K562 (cell line): ENCODE data around the gene KLF1. TPM values are rescaled to one million over a fixed set of nuclear protein-coding genes. Genes with fewer than 3 reads are reported as not detected.

ENCODE experiments used
- ATAC-seq: fragments of 200-7000 bp; cut with Tn5 transposase; 3 replicates; pipeline ENCODE4 v1.9.1; 2020; ENCODE audit warnings: moderate library complexity
- BruUV-seq: library from RNA; stranded (reverse); fragments of 400-500 nt; replicated peaks from 2 replicates; lab custom pipeline; 2021; lab: Mats Ljungman, UMichigan
- CTCF ChIA-PET: fragments of 300-600 bp; formaldehyde crosslinking; extraction: SDS; loops from one replicate; lab custom pipeline; 2021; ENCODE audit warnings: low intra/inter-chr PET ratio; lab: Yijun Ruan, JAX
- POLR2A ChIA-PET: fragments of 300-600, 350-650 bp; sonication (Branson Sonifier 250); formaldehyde crosslinking; extraction: SDS; loops from one replicate; lab custom pipeline; 2021; ENCODE audit warnings: antibody characterized with exemption, inconsistent platforms; lab: Yijun Ruan, JAX
- DNase-seq, 4 experiments: peaks; one replicate each; pipeline versions ENCODE4 v3.0.0 to v3.0.0-alpha.2; 2011 to 2018; ENCODE audit warnings: low spot score in 3 of 4, mixed read lengths in 3 of 4; ENCODE audit errors: extremely low read depth in 1 of 4
- FAIRE-seq: peaks from 2 replicates; lab custom pipeline; 2011; peaks lifted over from hg19 to GRCh38; lab: Jason Lieb, UNC
- H2AFZ ChIP-seq: 2 replicates; pipeline ENCODE4 v1.6.0; 2011; ENCODE audit warnings: low read depth, low read length, control low read depth, inconsistent platforms
- H3K27ac ChIP-seq: fragments of 200-600 bp; 3 replicates; pipeline ENCODE4 v1.8.0; 2011; ENCODE audit warnings: low read depth, mild to moderate bottlenecking, control low read depth, inconsistent platforms, low read length, moderate library complexity, mixed read lengths; ENCODE audit errors: extremely low read depth
- H3K27me3 ChIP-seq, 2 experiments: fragments of 300-600 bp in 1 of 2; 2 replicates in 1 of 2; 3 replicates in 1 of 2; pipeline versions ENCODE4 v1.6.0 to v1.8.0; 2011; ENCODE audit warnings: inconsistent platforms in 2 of 2, low read length in 2 of 2, mild to moderate bottlenecking in 1 of 2, mixed read lengths in 1 of 2, moderate library complexity in 1 of 2; ENCODE audit not compliant: control insufficient read depth in 2 of 2, insufficient read depth in 2 of 2
- H3K36me3 ChIP-seq: fragments of 300-600 bp; 3 replicates; pipeline ENCODE4 v1.8.0; 2011; ENCODE audit warnings: mild to moderate bottlenecking, low read length, inconsistent platforms; ENCODE audit not compliant: control insufficient read depth, insufficient read depth
- H3K4me1 ChIP-seq, 2 experiments: fragments of 200-600 bp in 1 of 2; replicated peaks in 1 of 2; 2 replicates in 1 of 2; 3 replicates in 1 of 2; pipeline versions ENCODE4 v1.5.1 to v1.8.0; 2011; ENCODE audit warnings: inconsistent platforms in 2 of 2, low read length in 2 of 2, mild to moderate bottlenecking in 1 of 2, mixed read lengths in 1 of 2, moderate library complexity in 1 of 2; ENCODE audit not compliant: control insufficient read depth in 2 of 2, insufficient read depth in 2 of 2
- H3K4me2 ChIP-seq: 2 replicates; pipeline ENCODE4 v1.6.1; 2011; ENCODE audit warnings: low read length, control low read depth, inconsistent platforms, mixed read lengths; ENCODE audit not compliant: insufficient read depth
- H3K4me3 ChIP-seq: fragments of 200-600 bp; sonication (generic), shearing (Covaris generic); 2 replicates; pipeline ENCODE4 v1.5.1; 2016; ENCODE audit warnings: control low read depth, inconsistent platforms
- H3K79me2 ChIP-seq: fragments of 200-600 bp; 3 replicates; pipeline ENCODE4 v1.8.0; 2011; ENCODE audit warnings: low read length, inconsistent platforms; ENCODE audit not compliant: control insufficient read depth, insufficient read depth
- H3K9ac ChIP-seq, 2 experiments: 2 replicates each; pipeline versions ENCODE4 v1.6.0 to v1.6.1; 2011; ENCODE audit warnings: low read depth in 2 of 2, low read length in 2 of 2, control low read depth in 1 of 2, inconsistent platforms in 1 of 2, mild to moderate bottlenecking in 1 of 2, mixed read lengths in 1 of 2; ENCODE audit not compliant: insufficient read depth in 1 of 2
- H3K9me1 ChIP-seq: one replicate; pipeline ENCODE4 v1.6.0; 2011; ENCODE audit warnings: inconsistent platforms, mild to moderate bottlenecking, low read length, moderate library complexity; ENCODE audit not compliant: control insufficient read depth, insufficient read depth
- H3K9me3 ChIP-seq: replicated peaks from 2 replicates; pipeline ENCODE4 v1.5.1; 2011; ENCODE audit warnings: low read depth, low read length, inconsistent platforms; ENCODE audit not compliant: control insufficient read depth, insufficient read depth
- H4K20me1 ChIP-seq: replicated peaks from 2 replicates; pipeline ENCODE4 v1.6.1; 2011; ENCODE audit warnings: low read length, inconsistent platforms, mixed read lengths; ENCODE audit not compliant: control insufficient read depth, insufficient read depth
- BRD4 ChIP-seq: fragments of 200-600 bp; sonication (generic); IDR thresholded peaks from 2 replicates; pipeline ENCODE4 v1.6.1; 2017; ENCODE audit warnings: inconsistent platforms
- JUN ChIP-seq, 2 experiments: sonication (generic) in 1 of 2; formaldehyde crosslinking in 1 of 2; IDR thresholded peaks; 2 replicates each; pipeline versions ENCODE4 v1.6.1 to v1.8.0; 2012 to 2022; ENCODE audit warnings: borderline replicate concordance in 2 of 2, mild to moderate bottlenecking in 2 of 2, improper control_type of control experiment in 1 of 2, low read depth in 1 of 2, low read length in 1 of 2, missing genetic modification reagents in 1 of 2
- KAT7 ChIP-seq: sonication (generic); formaldehyde crosslinking; IDR thresholded peaks from 2 replicates; pipeline ENCODE4 v1.8.0; 2022; ENCODE audit warnings: missing genetic modification reagents, mild to moderate bottlenecking, borderline replicate concordance
- PML ChIP-seq: IDR thresholded peaks from 2 replicates; pipeline ENCODE4 v1.6.1; 2012; ENCODE audit warnings: low read length, inconsistent platforms
- SIRT6 ChIP-seq: IDR thresholded peaks from one replicate; pipeline ENCODE4 v1.6.1; 2012; ENCODE audit warnings: low read depth, mild to moderate bottlenecking, control low read depth, inconsistent platforms, low read length, moderate library complexity
- SPI1 ChIP-seq: IDR thresholded peaks from 2 replicates; pipeline ENCODE4 v1.6.1; 2011; ENCODE audit warnings: low read depth, low read length, control low read depth, borderline replicate concordance
- SUPT5H ChIP-seq: fragments of 450-650 bp; IDR thresholded peaks from 2 replicates; pipeline ENCODE4 v1.6.1; 2016
- THRAP3 ChIP-seq: fragments of 450-650 bp; IDR thresholded peaks from 2 replicates; pipeline ENCODE4 v1.6.1; 2016; ENCODE audit warnings: mild to moderate bottlenecking, inconsistent platforms, borderline replicate concordance
- TRIM28 ChIP-seq: fragments of 450-650 bp; IDR thresholded peaks from 2 replicates; pipeline ENCODE4 v1.6.1; 2017
- ZFX ChIP-seq: sonication (generic); formaldehyde crosslinking; IDR thresholded peaks from 2 replicates; pipeline ENCODE4 v1.8.0; 2022; ENCODE audit warnings: mild to moderate bottlenecking, missing genetic modification reagents, moderate library complexity
- ZNF561 ChIP-seq: fragments of 450-650 bp; formaldehyde crosslinking; conservative IDR thresholded peaks from 2 replicates; pipeline ENCODE4 v1.4.0; 2020; ENCODE audit warnings: mild to moderate bottlenecking, moderate library complexity
- ZNF75A ChIP-seq: fragments of 450-650 bp; formaldehyde crosslinking; IDR thresholded peaks from 2 replicates; pipeline ENCODE4 v1.4.0; 2020; ENCODE audit warnings: mild to moderate bottlenecking
- WGBS: fragments of 100-300 bp; shearing (Covaris generic); methylation state at CpG from one replicate; pipeline ENCODE4 v1.1.6; 2016; ENCODE audit warnings: low coverage, mixed read lengths; ENCODE audit not compliant: insufficient coverage; ENCODE audit errors: missing lambda C conversion rate; 5-methylcytosine and 5-hydroxymethylcytosine counted together
- in situ Hi-C: fragments of 300-500 bp; cut with MboI; formaldehyde crosslinking; loops from 4 replicates; pipeline ENCODE4 v1.15.0; 2018; ENCODE audit warnings: inconsistent platforms, mixed read lengths
- intact Hi-C: fragments of 100-400 bp; cut with micrococcal nuclease; formaldehyde crosslinking; loops from 2 replicates; pipeline ENCODE4 v1.14.2; 2022
- polyA plus RNA-seq, 8 experiments: library from polyadenylated mRNA; depleted of rRNA in 4 of 8; stranded (reverse) in 5 of 8; unstranded in 3 of 8; fragments of >200 nt; fragmentation: Nextera tagmentation in 2 of 8; fragmentation: Illumina TruSeq in 1 of 8; extraction: Ambion mirVana in 2 of 8; extraction: Trizol in 1 of 8; gene quantifications; 2 replicates each; pipeline versions ENCODE4 v1.2.1 to v1.2.3, GENCODE V29; 2011 to 2014; ENCODE audit warnings: inconsistent platforms in 1 of 8, missing spikeins in 1 of 8
- total RNA-seq, 7 experiments: library from RNA; depleted of rRNA in 6 of 7; stranded (reverse); fragments of >200 nt in 6 of 7; fragmentation: Illumina TruSeq in 2 of 7; extraction: Trizol in 2 of 7; gene quantifications; 2 replicates each; pipeline versions ENCODE4 v1.2.1 to v1.2.3, GENCODE V29; 2011 to 2021; ENCODE audit warnings: low replicate concordance in 1 of 7
- TF ChIP-seq, protein P1 (sequence below): fragments of 450-650 bp; IDR thresholded peaks from 2 replicates; pipeline ENCODE4 v1.6.1; 2016; ENCODE audit warnings: borderline replicate concordance

The KLF1 gene
- total and polyA plus RNA-seq, 9 of the 15 experiments (the other 6 are each of a cell fraction or from before 2014, with no cell fraction given), result 8.4 to 163 (median 47.3) TPM

DNA sequence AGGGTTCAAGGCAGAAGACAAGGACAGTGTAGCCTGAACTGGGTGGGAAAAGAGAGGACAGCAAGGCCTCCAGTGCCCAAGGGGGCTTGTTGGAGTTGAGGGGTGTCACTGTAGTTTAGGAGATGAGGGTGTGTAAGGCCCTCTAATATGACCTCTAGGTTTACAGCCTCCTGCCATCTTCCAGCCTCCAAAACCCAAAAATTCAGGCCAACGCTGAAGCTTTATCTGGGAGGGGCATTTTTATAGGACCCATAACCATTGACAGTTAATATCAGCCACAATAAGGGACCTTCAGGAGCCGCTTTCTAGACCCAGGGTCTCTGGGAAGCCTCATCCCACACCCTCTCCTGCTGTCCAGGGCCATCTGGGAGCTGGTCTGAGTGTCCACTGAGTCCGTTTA lies 2.8 kb downstream of the KLF1 start:
- H3K4me3 ChIP-seq, result peak overlapping the region; percentile 70
- WGBS, result 3% methylated on average over 3 of the region's 3 CpGs
- intact Hi-C loops, result no loop called here
- no peaks in the 10 kb centered on the region for H3K9me3 ChIP-seq
- H3K36me3 ChIP-seq, result peaks cover 30% of the 10 kb centered on the region
- no peak overlapping the region for H2AFZ ChIP-seq
- no peaks in the 10 kb centered on the region for H3K9me1 ChIP-seq
- POLR2A ChIA-PET, result interaction anchor here (0.7 to 5.9 kb wide), 11 partner anchors 12 to 85 kb away, joined by 3 to 37 read pairs (median 4); partner anchors contain the start of genes DAND5, FARSA and RAD23A
- CTCF ChIA-PET, result interaction anchor here (1.2 to 1.3 kb wide), 2 partner anchors 80 to 82 kb away, joined by 6 to 7 read pairs; no protein-coding TSS in a partner anchor
- BruUV-seq, result TSS peak; percentile 49
- in situ Hi-C loops, result no loop called here
- peak overlapping the region; percentile 96 for H3K27ac ChIP-seq
- H4K20me1 ChIP-seq, result peaks cover 5% of the 10 kb centered on the region; the same call in 1 of the 2 replicates
- H3K79me2 ChIP-seq, result peaks cover 78% of the 10 kb centered on the region
- H3K9ac ChIP-seq, result peak overlapping the region; percentile 90 to 94
- TF ChIP-seq SPI1 (no peak), ZNF75A (CRISPR knock-in tag) (0 out of 2 replicates have a peak, but pooled peaks have one; percentile 32), BRD4 (peak; percentile 49; the same call in 1 of the 2 replicates), SIRT6 (no peak), JUN (IDR thresholded peaks at IDR 0.05; ENCODE audit: borderline replicate concordance, low read depth, low read length) (no peak), JUN (CRISPR knock-in tag; IDR thresholded peaks at IDR 0.05; ENCODE audit: borderline replicate concordance) (0 out of 2 replicates have a peak, but pooled peaks have one; percentile 58), ZFX (CRISPR knock-in tag) (peak; percentile 46), KAT7 (peak; percentile 76; the same call in 1 of the 2 replicates), TRIM28 (0 out of 2 replicates have a peak, but pooled peaks have one; percentile 8), THRAP3 (0 out of 2 replicates have a peak, but pooled peaks have one; percentile 28), SUPT5H (0 out of 2 replicates have a peak, but pooled peaks have one; percentile 4), PML (0 out of 2 replicates have a peak, but pooled peaks have one; percentile 16), ZNF561 (CRISPR knock-in tag) (no peak)
- TF ChIP-seq, protein P1, sequence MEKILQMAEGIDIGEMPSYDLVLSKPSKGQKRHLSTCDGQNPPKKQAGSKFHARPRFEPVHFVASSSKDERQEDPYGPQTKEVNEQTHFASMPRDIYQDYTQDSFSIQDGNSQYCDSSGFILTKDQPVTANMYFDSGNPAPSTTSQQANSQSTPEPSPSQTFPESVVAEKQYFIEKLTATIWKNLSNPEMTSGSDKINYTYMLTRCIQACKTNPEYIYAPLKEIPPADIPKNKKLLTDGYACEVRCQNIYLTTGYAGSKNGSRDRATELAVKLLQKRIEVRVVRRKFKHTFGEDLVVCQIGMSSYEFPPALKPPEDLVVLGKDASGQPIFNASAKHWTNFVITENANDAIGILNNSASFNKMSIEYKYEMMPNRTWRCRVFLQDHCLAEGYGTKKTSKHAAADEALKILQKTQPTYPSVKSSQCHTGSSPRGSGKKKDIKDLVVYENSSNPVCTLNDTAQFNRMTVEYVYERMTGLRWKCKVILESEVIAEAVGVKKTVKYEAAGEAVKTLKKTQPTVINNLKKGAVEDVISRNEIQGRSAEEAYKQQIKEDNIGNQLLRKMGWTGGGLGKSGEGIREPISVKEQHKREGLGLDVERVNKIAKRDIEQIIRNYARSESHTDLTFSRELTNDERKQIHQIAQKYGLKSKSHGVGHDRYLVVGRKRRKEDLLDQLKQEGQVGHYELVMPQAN, result 0 out of 2 replicates have a peak, but pooled peaks have one; percentile 0
- no peak for ATAC-seq
- peaks cover 45 to 89% of the 10 kb centered on the region in 2 experiments; a peak in 4 of 5 replicates for H3K4me1 ChIP-seq
- peak overlapping the region; percentile 100 for H3K4me2 ChIP-seq
- no peaks in the 10 kb centered on the region for H3K27me3 ChIP-seq
- no peak for FAIRE-seq
- DNase-seq, result no peak
